Subcutaneous adipose tissue (tissue), 4 donors: ENCODE results near the gene CMYA5. TPM values are rescaled to one million over a fixed set of nuclear protein-coding genes. Genes with fewer than 3 reads are reported as not detected.

ENCODE experiments used
- total RNA-seq, 4 donors: library from RNA; depleted of rRNA; stranded (reverse); fragments of >200 nt; gene quantifications; one replicate each; pipeline ENCODE4 v1.1.0, GENCODE V29; 2016
- TF ChIP-seq, protein P1 (sequence below): fragments of 450-650 bp; IDR thresholded peaks from one replicate; pipeline ENCODE4 v1.5.1; 2016; ENCODE audit warnings: low read depth, mild to moderate bottlenecking, control low read depth, antibody characterized with exemption, moderate library complexity

CMYA5 gene
- total RNA-seq, 4 donors from 2014 or later, result 3.4 to 10.5 (median 8.9) TPM

- TF ChIP-seq, protein P1, sequence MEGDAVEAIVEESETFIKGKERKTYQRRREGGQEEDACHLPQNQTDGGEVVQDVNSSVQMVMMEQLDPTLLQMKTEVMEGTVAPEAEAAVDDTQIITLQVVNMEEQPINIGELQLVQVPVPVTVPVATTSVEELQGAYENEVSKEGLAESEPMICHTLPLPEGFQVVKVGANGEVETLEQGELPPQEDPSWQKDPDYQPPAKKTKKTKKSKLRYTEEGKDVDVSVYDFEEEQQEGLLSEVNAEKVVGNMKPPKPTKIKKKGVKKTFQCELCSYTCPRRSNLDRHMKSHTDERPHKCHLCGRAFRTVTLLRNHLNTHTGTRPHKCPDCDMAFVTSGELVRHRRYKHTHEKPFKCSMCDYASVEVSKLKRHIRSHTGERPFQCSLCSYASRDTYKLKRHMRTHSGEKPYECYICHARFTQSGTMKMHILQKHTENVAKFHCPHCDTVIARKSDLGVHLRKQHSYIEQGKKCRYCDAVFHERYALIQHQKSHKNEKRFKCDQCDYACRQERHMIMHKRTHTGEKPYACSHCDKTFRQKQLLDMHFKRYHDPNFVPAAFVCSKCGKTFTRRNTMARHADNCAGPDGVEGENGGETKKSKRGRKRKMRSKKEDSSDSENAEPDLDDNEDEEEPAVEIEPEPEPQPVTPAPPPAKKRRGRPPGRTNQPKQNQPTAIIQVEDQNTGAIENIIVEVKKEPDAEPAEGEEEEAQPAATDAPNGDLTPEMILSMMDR, result no peak
These were observed 4.5 kb downstream of the CMYA5 start for GRCh38 chr5:79694183-79694582.

DNA sequence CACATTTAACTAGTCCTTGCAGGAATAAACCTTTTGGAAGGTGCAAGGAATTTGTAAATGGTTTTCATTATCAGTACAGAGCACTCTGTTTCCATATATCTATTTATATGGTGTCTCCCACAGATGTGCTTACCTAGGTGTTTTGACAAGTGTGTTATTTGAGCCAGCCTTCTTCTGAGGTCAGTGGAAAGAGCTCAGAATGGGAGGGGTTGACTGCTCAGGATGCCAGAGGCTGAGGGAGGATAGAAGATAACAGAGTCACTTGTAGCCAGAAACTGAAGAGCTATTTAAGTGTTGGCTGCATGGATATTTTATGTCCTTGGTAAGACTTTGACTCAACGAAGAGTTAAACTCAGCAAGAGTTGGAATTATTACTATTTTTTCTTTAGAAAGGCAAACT is 5.0 kb downstream of the CMYA5 start:
- TF ChIP-seq, protein P1, result no peak

DNA sequence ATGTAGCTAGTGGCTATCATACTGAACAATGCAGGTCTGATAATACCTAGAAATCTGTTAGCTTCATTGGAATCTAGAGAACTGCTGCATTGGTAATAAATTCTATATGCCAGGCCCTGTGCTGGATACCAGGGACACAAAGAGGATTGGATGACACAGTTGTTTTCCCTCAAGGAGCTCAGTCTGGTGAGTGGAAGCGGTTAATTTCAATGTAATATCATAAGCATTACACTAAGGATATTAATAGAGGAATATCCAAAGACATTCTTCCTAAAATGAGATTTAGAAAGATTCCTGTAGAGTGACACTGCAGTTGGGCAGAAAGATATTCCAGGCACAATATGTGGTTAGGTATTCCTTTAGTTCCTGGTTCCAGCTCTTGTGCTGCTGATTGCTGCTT is 5.9 kb downstream of the CMYA5 start:
- TF ChIP-seq, protein P1, result no peak

DNA sequence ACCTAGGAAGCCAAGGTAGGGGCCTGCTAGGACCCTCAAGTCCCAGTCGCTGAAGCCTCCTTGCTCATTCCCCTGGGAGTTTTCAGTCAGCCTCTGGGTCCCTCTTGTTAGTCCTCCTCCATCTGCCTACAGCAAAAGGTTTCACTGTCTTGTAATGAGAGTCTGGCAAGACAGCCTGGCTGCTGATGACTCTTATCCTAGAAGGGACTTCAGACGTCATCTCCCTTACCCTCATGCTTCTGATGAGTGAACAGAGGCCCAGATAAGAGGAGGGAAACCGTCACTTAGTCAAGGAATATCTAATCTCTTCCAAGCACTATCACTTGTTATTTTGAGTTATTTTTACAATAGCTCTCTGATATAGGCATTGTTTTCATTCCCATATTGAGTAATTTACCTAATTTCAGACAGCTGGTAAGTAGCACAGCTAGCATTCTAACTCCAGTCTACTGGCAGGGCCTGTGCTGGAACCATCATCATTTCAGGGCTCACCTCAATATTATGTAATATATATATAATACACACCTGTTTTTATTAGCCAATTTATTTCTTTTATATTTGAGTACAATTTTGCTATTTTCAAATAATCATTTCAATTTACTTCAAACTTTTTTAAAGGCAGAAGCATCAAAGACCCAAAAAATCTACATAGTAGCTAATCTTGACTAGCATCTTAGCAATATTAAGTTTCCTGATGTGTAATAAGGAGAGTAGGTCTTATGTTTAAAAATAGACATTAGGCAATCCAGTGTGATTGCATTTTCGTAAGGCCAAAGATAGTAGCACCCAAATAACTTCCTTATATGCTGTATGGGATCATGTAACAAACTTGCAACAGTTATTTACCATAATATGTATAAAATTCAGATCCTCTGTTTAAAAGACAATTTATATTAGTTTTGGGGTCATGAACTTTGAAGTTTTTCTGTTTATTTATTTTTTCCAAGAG is 7.9 kb downstream of the CMYA5 start:
- TF ChIP-seq, protein P1, result no peak

DNA sequence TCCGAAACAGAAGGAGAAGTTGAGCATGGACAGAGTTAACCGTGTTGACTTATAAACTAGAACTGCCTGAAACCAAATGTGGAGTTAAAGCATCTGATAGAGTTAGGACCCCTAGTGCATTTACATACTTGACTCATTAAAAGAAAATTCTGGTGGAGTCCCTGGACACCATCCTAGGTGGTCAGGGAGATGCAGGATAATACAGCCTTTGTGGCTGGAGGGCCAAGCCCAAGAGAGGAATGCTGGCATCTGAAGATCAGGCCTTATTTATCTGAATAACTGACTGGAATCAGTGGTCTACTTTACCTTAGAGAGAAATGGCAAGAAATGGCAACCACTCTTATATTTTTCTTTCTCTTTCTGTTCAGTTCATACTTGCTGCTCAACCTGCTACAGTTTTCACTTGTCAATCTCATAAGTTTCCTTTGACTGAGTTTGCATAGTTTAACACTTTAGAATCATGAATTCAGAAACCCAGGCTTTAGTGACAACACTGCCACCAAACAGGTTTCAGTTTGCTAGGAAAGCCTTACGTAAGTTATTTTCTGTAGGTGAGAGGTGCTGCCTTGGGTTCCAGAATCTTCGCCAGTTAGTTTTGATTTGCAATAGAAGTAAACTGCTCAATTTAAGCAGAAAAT is 10.2 kb downstream of the CMYA5 start:
- TF ChIP-seq, protein P1, result no peak

- TF ChIP-seq, protein P1, result no peak
These were observed 13.2 kb downstream of the CMYA5 start for GRCh38 chr5:79702606-79703380.

GRCh38 chr5:79703381-79703645 is 13.7 kb downstream of the CMYA5 start:
- TF ChIP-seq, protein P1, result no peak
